Cardiac septum (tissue), 1 donor: ENCODE data around the gene ECI2. TPM values are rescaled to one million over a fixed set of nuclear protein-coding genes. Genes with fewer than 3 reads are reported as not detected.

Source experiments
- DNase-seq: peaks from one replicate; pipeline ENCODE4 v3.0.0-alpha.2; 2020; ENCODE audit warnings: low spot score
- intact Hi-C: fragments of 100-400 bp; cut with DNase I; formaldehyde crosslinking; loops from one replicate; pipeline ENCODE4 v1.14.0; 2022
- long read RNA-seq: library from polyadenylated mRNA; unstranded; transcript quantifications from one replicate; pipeline ENCODE4 v2.0.0, GENCODE V29; 2021
- total RNA-seq: library from RNA; stranded (reverse); fragmentation: NEBNext Ultra II Directional; extraction: Animal tissue kit (Norgen Biotek cat#: 25700); gene quantifications from one replicate; pipeline ENCODE4 v1.2.1, GENCODE V29; 2021
- donor health status: DM: no; HTN: no; CAD: no.

ECI2 gene, protein sequence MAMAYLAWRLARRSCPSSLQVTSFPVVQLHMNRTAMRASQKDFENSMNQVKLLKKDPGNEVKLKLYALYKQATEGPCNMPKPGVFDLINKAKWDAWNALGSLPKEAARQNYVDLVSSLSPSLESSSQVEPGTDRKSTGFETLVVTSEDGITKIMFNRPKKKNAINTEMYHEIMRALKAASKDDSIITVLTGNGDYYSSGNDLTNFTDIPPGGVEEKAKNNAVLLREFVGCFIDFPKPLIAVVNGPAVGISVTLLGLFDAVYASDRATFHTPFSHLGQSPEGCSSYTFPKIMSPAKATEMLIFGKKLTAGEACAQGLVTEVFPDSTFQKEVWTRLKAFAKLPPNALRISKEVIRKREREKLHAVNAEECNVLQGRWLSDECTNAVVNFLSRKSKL
- total RNA-seq = 123 TPM
- long read RNA-seq, transcript ECI2-202 (10 exons, 1,407 nt) = major isoform, 76 of 134 reads
- long read RNA-seq, transcript ECI2-201 (10 exons, 1,380 nt) = minor isoform, 40 of 134 reads
- long read RNA-seq, partial matches to known transcripts = 6 of 134 reads
- long read RNA-seq, other reads (novel, unspliced or antisense) = 12 of 134 reads

DNA sequence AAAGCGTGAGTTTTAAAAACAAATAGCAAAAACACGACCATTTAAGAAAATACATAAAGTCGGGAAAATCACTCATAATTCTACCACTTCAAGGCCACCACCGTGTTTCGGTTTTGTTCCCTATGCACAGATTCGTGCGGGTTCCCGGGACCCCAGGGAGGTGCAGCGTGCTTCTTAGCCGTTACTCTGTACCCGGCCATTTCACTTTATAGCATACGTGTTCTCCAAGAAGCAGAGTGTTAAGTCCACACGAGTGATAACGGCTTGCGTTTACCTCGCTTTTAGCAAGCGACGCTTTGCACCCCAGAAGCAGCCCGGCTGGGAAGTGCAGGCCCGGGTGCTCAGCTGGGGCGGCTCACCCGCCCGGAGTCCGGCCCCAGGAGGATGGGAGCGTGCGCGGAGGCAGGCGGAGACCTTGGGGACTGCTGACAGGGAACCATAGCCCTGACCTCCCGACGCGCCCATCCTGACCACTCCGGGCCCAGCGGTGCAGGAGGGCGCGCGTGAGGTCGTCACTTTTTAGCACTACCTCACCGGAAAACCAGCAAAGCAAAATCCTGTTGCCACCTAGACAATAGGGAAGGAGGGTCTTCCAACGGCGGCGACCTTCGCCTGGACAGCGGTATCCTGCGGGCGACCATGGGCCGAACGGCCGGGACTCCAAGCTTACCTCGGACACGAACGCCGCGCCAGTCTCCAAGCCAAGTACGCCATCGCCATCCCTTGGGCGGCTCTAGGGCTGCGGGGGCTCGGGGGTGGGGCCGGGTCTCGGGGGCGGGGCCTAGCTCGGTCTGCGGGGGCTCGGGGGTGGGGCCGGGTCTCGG, at the start of gene ECI2:
Gene ECI2 (minus strand): TSS at position 735 of the 824 bp plus-strand sequence. CDS start 15 bp downstream, at position 720.
- peak; percentile 87 for DNase-seq
- intact Hi-C loops = no loop called here

DNA sequence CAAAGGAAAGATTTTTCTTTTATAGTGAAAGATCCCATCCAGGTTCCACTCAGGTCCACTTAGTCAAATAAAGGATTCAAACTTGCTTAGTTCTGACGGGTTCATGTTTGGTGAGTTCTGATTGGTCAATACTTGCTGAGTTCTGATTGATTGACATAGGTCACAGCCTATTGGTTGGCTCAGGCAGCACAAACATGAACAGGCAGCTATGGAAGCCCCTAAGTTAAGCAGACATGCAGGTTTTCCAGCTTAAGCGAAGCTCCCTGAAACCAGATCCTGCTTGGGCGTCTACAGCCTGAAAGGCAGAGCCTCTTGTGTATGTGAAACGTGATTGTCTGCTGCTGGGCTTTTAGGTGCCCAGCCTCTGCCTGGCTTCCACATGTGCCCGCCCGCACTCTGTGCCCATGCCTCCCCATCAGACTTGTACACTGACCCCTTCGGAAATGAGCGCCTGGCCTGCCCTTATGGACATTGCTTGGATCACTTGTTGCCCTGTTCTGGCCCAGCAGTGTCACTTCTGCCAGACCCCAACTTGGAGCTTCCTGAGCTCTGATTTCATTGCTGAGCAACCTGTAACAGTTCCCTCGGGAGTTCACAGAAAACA, 45.4 kb upstream of the ECI2 start:
- intact Hi-C loops = no loop called here

DNA sequence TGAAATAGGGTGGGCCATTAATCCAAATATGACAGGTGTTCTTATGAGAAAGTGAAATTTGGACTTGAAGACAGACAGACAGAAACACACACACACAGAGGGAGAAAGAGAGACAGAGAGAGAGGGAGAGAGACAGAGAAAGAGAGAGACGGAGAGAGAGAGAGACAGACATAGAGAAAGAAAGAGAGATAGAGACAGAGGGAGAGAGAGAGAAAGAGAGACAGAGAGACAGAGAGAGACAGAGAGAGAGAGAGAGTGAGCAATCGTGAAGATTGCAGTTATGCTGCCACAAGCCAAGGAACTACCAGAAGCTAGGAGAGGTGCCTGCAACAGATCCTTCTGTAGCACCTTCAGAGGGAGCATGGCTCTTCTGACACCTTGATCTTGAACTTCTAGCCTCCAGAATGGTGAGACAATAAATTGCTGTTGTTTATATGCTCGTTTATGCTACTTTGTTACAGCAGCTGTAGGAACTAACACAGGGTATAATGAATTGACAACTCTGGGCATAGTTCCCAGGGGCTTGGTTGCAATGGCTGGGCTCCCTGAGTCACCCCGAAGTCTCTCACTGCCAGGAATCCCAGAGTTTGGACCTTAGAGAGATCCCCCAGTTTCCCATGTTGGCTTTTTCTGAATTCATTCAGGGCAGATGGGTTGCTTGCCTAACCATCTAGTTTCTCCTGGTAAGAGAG, 44.7 kb upstream of the ECI2 start:
- intact Hi-C loops = no loop called here
- no peak for DNase-seq

More for the DNA sequence above, 45.4 kb upstream of the ECI2 start:
- no peak for DNase-seq

DNA sequence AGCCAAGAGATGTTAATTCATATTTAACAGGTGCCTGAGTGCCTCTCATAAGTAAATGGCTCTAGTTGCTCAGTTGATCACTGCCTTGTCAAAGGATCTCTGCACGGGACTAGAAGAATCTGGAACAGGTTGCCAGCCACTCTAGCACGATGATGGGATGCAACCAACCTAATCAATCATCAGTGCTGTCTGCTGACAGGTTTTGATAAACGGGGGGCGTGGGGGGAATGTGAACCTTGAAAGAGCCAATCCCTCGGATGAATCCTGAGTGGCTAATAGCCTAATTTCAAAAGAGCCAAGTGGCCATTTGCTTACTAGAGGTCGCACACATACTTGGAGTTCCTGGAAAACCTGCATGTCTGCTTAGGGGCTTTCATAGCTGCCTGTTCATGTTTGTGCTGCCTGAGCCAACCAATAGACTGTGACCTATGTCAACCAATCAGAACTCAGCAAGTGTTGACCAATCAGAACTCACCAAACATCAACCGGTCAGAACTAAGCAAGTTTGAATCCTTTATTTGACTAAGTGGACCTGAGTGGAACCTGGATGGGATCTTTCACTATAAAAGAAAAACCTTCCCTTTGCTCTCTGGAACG, 43.5 kb upstream of the ECI2 start:
- DNase-seq = no peak
- intact Hi-C loops = no loop called here

DNA sequence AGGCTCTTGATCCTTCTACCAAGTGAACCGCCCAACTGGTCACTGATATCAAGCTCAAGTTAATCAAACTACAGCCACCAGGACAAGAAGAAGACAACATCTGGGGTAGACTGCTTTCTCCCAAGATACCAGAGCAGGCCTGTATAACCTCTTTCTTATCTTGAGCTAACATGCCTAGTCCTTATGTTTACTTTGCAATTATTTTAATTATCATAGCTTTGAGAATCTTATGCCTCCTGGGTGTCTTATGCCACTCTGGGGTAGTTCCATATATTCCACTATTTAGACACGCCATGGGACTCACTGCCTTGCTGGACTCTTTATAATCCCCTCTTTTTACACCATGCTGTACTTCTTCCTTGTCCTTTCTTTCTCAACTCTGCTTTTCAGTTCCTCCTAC, 41.5 kb upstream of the ECI2 start:
- intact Hi-C loops = no loop called here
- no peak for DNase-seq

DNA sequence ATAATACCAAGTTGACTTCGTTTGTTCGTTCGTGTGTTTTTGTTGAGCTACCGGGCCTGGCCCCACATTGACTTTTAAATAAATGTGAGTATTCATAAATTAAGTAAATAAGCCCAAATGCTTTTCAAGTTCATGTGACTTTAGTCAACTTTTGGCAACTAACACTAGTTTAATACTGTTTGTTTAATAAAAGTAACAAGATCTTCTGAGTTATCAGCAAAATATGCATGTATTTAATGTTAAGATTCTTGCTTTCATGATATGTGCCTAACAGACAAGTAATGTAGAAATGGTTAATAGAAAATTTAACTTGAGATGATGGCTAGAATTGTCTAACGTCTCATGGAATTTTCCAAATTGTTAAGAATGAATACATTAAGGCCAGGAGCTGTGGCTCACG, 38.7 kb upstream of the ECI2 start:
- intact Hi-C loops = no loop called here
- DNase-seq = no peak

DNA sequence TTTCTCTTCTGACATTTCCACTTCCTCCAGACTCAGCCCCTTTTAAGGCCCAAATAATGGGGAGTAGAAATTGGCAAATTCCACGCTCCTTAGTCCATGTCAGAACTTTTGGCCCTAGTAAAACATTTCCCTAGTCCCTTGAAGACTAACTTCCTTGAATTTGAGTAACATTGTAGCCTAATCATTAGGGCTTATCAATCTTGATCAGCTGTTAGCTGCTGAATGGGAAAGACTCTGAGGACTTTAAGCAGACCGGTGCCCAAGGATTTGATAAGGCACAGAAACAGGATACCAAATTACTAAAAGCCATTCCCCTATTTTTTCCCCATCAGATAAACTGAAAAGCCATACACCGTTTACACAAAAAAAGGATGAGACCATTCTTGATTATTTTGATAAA, 37.0 kb upstream of the ECI2 start:
- DNase-seq = no peak
- intact Hi-C loops = no loop called here

DNA sequence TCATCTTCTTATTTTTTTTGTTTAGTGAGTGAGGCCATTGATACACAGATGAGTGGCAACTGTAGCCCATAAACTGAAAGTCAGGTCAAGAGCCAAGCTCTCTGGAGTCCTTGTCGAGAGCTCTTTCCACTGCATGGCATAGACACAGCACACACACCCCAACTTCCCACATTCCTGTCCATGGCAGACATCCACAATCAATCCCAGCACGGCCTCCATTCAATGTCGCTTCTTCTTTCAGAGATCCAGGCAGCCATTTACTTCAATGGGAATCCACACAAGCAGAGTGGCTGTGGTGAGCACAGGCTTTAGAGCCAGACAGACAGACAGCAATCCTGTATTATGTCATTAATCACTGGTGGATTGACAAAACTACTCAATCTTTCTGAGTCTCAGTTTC, 34.9 kb upstream of the ECI2 start:
- intact Hi-C loops = no loop called here

DNA sequence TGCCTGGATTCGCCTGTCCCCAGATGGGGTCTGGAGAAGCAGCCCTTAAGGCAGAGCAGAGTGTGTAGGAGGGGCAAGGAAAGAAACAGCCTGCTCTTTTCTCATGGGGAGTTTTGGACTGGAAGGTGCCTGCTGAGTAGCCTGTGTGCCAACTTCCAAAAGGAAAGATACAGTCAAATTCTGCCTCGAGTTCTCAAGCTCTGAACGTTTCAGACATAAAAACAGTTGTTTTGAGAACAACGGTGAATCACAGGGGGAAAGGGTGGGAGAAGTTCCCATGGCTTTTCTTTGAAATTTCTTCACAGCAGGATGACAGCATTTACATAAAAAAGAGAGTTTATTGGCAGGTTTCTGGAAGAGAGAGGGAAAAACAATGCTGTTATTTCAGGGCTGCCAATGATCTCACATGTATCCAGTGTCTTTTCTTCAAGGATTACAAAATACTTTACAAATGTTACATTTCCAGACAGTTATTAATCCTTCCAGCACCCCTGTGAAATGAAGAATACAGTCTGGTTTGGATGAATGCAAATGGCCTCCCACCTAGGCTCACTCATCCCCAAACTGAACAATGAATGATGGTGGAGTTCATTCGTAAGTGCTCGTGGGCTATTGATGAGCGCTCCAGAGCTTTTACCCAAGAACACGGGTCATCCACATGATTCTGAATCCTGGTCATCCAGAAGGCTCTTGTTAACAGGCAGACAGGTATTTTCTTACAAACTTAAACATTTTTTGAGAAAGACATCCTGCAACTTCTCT, 33.8 kb upstream of the ECI2 start:
- intact Hi-C loops = no loop called here
- DNase-seq = no peak

More for the DNA sequence above, 34.9 kb upstream of the ECI2 start:
- DNase-seq = no peak

DNA sequence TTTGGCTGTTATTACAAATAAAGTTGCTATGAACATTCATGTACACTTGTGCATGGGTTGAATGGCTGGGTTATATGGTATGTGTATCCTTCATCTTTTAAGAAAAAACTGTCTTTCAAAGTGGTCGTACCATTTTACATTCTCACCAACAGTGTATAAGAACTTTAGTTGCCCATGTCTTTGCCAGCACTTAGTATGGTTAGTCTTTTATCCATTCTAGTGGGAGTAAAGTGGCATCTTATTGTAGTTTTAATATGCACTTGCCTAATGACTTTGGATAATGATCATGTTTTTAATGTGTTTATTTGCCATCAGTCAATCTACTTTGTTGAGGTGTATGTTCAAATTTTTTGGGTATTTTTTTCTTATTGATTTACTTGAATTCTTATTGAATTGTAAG, 32.5 kb upstream of the ECI2 start:
- intact Hi-C loops = no loop called here
- no peak for DNase-seq

DNA sequence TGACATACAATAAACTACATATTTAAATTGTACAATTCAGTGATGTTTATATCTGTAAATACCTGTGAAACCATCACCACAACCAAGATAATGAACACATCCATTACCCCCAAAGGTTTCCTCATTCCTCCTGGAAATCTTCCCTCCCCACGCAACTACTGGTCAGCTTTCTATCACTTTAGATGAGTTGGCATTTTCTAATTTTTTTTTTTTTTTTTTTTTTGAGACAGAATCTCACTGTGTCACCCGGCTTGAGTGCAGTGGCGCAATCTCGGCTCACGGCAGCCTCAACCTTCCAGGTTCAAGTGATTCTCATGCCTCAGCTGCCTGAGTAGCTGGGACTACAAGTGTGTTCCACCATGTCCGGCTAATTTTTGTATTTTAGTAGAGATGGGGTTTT, 31.7 kb upstream of the ECI2 start:
- no peak for DNase-seq
- intact Hi-C loops = no loop called here

DNA sequence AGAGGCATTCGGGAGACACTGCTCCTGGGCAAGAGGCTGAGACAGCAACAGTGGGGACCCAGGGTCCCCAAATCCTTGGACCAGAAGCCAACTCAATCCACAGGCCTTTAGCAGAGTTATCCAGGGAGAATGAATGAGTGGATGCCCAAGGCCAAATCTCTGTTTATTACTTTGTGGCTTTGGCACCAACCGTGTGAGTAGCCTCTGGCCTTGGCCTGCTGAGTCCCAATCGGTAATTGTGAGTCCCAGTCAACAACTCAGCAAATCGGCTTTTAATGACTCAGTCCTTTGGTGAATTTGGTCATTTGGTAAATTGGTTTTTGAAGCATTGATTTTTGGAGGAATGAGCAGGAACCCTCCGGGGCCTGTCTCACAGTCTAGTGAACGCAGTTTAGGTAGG, 29.1 kb upstream of the ECI2 start:
- no peak for DNase-seq
- intact Hi-C loops = no loop called here

DNA sequence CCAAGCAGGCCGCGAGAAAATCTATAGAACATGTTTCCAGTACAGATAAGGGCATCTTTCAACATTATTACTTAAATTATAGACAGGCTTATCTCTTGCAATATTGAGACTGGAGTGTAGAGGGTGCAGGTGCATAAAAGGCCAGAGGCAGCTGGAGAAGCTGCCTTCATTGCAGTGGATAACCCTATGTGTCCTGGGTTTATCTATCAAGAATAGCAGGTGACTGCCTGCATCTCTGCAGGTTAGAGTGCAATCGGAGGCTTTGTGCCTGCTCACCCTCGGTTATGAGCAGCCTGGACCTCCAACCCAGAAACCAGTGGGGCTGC, 28.7 kb upstream of the ECI2 start:
- DNase-seq = no peak
- intact Hi-C loops = no loop called here

DNA sequence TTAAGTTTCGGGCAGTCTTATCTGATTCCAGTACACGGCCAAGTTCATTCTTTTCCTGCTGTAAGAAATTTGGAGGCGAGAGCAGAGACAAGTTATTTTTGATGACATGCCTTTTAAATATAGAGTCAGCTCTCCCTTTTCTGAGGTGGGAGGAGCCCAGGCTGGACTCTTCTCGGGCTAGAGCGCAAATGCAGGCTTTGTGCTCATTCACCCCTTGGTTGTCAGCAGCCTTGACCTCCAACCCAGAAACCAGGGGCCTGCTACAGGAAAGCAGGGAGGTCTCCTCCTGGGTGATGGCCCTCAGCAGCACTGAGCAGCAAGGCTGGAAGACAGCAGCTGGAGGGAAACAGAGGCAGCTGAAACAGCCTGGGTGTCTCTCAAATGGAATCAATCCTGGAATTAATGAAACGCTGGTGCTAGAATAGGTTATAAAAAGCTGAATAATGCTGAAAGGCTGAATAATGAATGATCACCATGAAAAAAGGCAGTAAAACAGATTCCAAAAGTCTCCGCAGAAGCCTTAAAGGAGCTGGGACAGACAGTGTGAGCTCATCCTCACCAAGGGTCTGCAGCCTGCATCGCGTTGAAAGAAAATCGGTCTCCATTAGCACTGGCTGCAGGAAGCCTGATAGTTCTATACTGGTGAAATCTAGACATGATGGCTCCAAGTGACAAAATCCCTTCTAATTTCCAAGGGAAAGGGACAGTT, 28.2 kb upstream of the ECI2 start:
- intact Hi-C loops = no loop called here
- no peak for DNase-seq

DNA sequence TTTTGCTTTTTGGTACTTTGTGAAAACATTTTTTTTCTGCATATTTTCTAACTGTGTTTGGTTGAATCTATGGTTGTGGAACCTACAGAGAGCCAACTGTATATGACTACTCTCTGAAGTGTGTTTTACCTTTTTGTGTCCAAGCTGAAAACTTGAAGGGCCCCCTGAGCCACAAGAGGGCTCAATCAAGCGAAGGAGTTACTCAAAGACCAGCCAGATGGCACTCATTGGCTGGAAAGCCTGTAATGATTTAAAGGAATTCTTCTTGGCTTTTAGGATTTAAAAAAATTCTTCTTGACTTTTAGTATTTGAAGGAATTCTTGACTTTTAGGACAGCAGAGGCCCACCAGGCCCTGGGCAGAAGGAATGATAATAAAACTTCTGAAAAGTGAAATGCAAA, 27.0 kb upstream of the ECI2 start:
- intact Hi-C loops = no loop called here

DNA sequence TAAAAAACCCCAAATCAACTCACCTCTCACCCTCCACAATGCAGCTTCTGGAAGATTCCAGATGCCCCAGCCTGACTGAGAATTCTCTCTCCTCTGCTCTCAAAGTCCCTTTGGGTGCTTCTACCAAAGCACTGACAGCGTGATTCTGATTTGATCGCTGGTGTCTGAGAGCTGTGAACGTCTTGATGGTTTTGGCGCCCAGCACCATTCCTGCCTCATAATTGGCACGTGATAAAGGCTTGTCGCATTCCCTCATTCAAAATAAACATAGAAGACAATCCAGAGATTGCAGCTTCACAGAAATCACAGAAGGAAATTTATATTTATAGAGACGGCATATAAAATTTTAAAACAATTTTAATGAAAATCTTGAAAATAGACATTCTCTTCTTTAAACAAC, 24.1 kb upstream of the ECI2 start:
- no peak for DNase-seq
- intact Hi-C loops = loop anchor here (5.0 to 10.0 kb wide), 2 partner anchors 102 to 415 kb away; no protein-coding TSS in a partner anchor

More for the DNA sequence above, 27.0 kb upstream of the ECI2 start:
- no peak for DNase-seq

DNA sequence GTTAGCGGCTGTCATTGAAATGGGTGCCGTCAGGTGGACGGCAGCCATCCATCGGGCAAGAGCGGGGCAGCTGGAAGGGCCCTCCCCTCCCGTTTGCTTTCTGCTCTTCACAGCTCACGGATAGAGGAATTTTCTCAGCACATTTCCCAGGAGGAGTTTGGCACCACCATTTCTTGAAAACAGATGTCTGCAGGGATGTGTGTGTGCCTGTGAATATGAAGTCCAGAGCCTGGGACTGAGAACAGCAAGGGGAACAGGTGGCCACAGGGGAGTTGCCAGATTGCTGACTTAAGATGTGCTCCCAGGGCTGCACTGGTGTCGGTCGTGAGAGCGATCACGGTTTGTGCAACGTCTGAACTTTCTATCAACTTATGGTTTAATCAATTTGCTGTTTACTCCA, 22.1 kb upstream of the ECI2 start:
- DNase-seq = no peak

More for the DNA sequence above, 22.1 kb upstream of the ECI2 start:
- intact Hi-C loops = loop anchor here (5.0 to 10.0 kb wide), 2 partner anchors 100 to 413 kb away; no protein-coding TSS in a partner anchor
